Astrocyte (in vitro differentiated cells and primary cell): Measurements from ENCODE around the gene PODNL1.

Source experiments
- CTCF ChIP-seq: IDR thresholded peaks from 2 replicates; pipeline ENCODE4 v1.5.1; 2011; ENCODE audit warnings: low read depth, mild to moderate bottlenecking, inconsistent platforms, low read length, moderate library complexity; ENCODE audit not compliant: insufficient read depth
- EZH2 ChIP-seq: IDR thresholded peaks from 2 replicates; pipeline ENCODE4 v1.6.1; 2012; ENCODE audit warnings: mild to moderate bottlenecking, low read length, inconsistent platforms; ENCODE audit not compliant: insufficient read depth

GRCh38 chr19:13909430-13909829 is 28.8 kb downstream of the PODNL1 start:
- TF ChIP-seq CTCF (no peak), EZH2 (no peak)
